Gastroesophageal sphincter (tissue), 3 donors: ENCODE results near the gene XDH.

Experiments used
- CTCF ChIP-seq, 4 experiments: fragments of 200-600 bp in 2 of 4; fragments of 450-650 bp in 2 of 4; sonication (generic) in 1 of 4; IDR thresholded peaks; one replicate each; pipeline ENCODE4 v1.5.1; 2017 to 2019; ENCODE audit warnings: antibody characterized with exemption in 4 of 4, mild to moderate bottlenecking in 2 of 4, moderate library complexity in 2 of 4
- EP300 ChIP-seq: sonication (generic); formaldehyde crosslinking; IDR thresholded peaks from one replicate; pipeline ENCODE4 v1.6.1; 2017; ENCODE audit warnings: antibody characterized with exemption, mild to moderate bottlenecking
- POLR2A ChIP-seq, 2 donors: fragments of 450-650 bp; IDR thresholded peaks; one replicate each; pipeline ENCODE4 v1.6.1; 2017; ENCODE audit warnings: antibody characterized with exemption in 2 of 2, mild to moderate bottlenecking in 2 of 2, moderate library complexity in 1 of 2

- TF ChIP-seq CTCF (IDR thresholded peaks at IDR 0.05) (no peak), POLR2A (IDR thresholded peaks at IDR 0.05) (no peak), EP300 (no peak)
Measured at GRCh38 chr2:31388736-31389135, 25.8 kb downstream of the XDH start.
